Panc1 (cell line): Measurements from ENCODE around the gene NOTCH2. TPM values are rescaled to one million over a fixed set of nuclear protein-coding genes. Genes with fewer than 3 reads are reported as not detected.

ENCODE experiments used
- ATAC-seq: fragments of 200-7000 bp; cut with Tn5 transposase; 2 replicates; pipeline ENCODE4 v1.9.1; 2020; ENCODE audit warnings: mild to moderate bottlenecking, moderate library complexity
- BruUV-seq: library from RNA; stranded (reverse); fragments of 400-500 nt; replicated peaks from 2 replicates; lab custom pipeline; 2021; lab: Mats Ljungman, UMichigan
- CTCF ChIA-PET: fragments of 300-600 bp; sonication (Branson Sonifier 250); formaldehyde crosslinking; loops from one replicate; lab custom pipeline; 2022; ENCODE audit warnings: antibody characterized with exemption; lab: Charles Lee
- POLR2A ChIA-PET: fragments of 300-600 bp; sonication (Branson Sonifier 250); formaldehyde crosslinking; loops from one replicate; lab custom pipeline; 2022; ENCODE audit warnings: antibody characterized with exemption; lab: Charles Lee
- DNase-seq: peaks from one replicate; pipeline ENCODE4 v3.0.0-alpha.2; 2010; ENCODE audit warnings: low read depth, low spot score
- H3K27ac ChIP-seq: 2 replicates; pipeline ENCODE4 v1.5.1; 2011; ENCODE audit warnings: mild to moderate bottlenecking, low read length, inconsistent platforms
- H3K27me3 ChIP-seq: fragments of 200-500 bp; sonication (Bioruptor generic); 2 replicates; pipeline ENCODE4 v1.6.0; 2014; ENCODE audit warnings: low read length, inconsistent platforms; ENCODE audit not compliant: control insufficient read depth, insufficient read depth
- H3K36me3 ChIP-seq: fragments of 200-500 bp; sonication (Bioruptor generic); 2 replicates; pipeline ENCODE4 v1.5.1; 2014; ENCODE audit warnings: inconsistent platforms, mild to moderate bottlenecking, low read length, moderate library complexity; ENCODE audit not compliant: control insufficient read depth, insufficient read depth
- H3K4me1 ChIP-seq: 2 replicates; pipeline ENCODE4 v1.5.1; 2011; ENCODE audit warnings: inconsistent platforms, mild to moderate bottlenecking, low read length, moderate library complexity; ENCODE audit not compliant: control insufficient read depth, insufficient read depth
- H3K4me3 ChIP-seq, 2 experiments: 2 replicates each; pipeline ENCODE4 v1.5.1; 2011 to 2012; ENCODE audit warnings: low read depth in 2 of 2, low read length in 2 of 2, mild to moderate bottlenecking in 2 of 2, inconsistent platforms in 1 of 2, moderate library complexity in 1 of 2
- H3K9me3 ChIP-seq: fragments of 200-500 bp; sonication (Bioruptor generic); 2 replicates; pipeline ENCODE4 v1.5.1; 2014; ENCODE audit warnings: low read depth, mild to moderate bottlenecking, inconsistent platforms, low read length, moderate library complexity; ENCODE audit not compliant: control insufficient read depth, insufficient read depth
- CTCF ChIP-seq: fragments of 450-650 bp; IDR thresholded peaks from 2 replicates; pipeline ENCODE4 v1.5.1; 2017; ENCODE audit warnings: mild to moderate bottlenecking
- POLR2AphosphoS5 ChIP-seq: IDR thresholded peaks from 2 replicates; pipeline ENCODE4 v1.6.1; 2012; ENCODE audit warnings: mild to moderate bottlenecking, low read depth, low read length, moderate library complexity
- REST ChIP-seq, 2 experiments: IDR thresholded peaks; 2 replicates each; pipeline ENCODE4 v1.6.1; 2011 to 2012; ENCODE audit warnings: low read depth in 2 of 2, control low read depth in 1 of 2, low read length in 1 of 2, mild to moderate bottlenecking in 1 of 2, moderate library complexity in 1 of 2; ENCODE audit not compliant: insufficient read depth in 1 of 2
- SIN3A ChIP-seq: IDR thresholded peaks from 2 replicates; pipeline ENCODE4 v1.6.1; 2012; ENCODE audit warnings: low read depth, mild to moderate bottlenecking, low read length, moderate library complexity, borderline replicate concordance; ENCODE audit not compliant: insufficient read depth
- TCF7L2 ChIP-seq: IDR thresholded peaks from 2 replicates; pipeline ENCODE4 v1.6.1; 2011; ENCODE audit warnings: mild to moderate bottlenecking, low read depth, low read length, inconsistent platforms
- in situ Hi-C: cut with HindIII; loops from 2 replicates; pipeline ENCODE4 v1.10.0; 2016; ENCODE audit warnings: low sequenced_read_pairs, low pct_unique_long_range_greater_than_20kb
- intact Hi-C: fragments of 100-400 bp; cut with micrococcal nuclease; formaldehyde crosslinking; loops from one replicate; pipeline ENCODE4 v1.10.0; 2022; ENCODE audit not compliant: unreplicated experiment
- total RNA-seq: library from RNA; stranded (reverse); gene quantifications from one replicate; pipeline ENCODE4 v1.2.1, GENCODE V29; 2021; ENCODE audit not compliant: unreplicated experiment

NOTCH2 gene
- total RNA-seq, 1 experiment from 2014 or later, result 191 TPM

- peaks cover 3% of the 10 kb centered on the region; the same call in 1 of the 2 replicates for H3K9me3 ChIP-seq
- ChIA-PET CTCF (no interaction called here), POLR2A (no interaction called here)
- no peaks in the 10 kb centered on the region for H3K27me3 ChIP-seq
- H3K4me3 ChIP-seq, result no peak overlapping the region
- H3K36me3 ChIP-seq, result peaks cover 21% of the 10 kb centered on the region
- BruUV-seq, result no TSS peak
- ATAC-seq, result no peak
- no peak for DNase-seq
- no peak overlapping the region for H3K27ac ChIP-seq
- TF ChIP-seq CTCF, result no peak
- no peak for TF ChIP-seq SIN3A
- no peak for TF ChIP-seq REST (IDR thresholded peaks at IDR 0.05; ENCODE audit: insufficient read depth in 1 of 2, low read depth in 2 of 2, low read length in 1 of 2)
- TF ChIP-seq TCF7L2, result no peak
- TF ChIP-seq POLR2AphosphoS5, result no peak
- no peaks in the 10 kb centered on the region for H3K4me1 ChIP-seq
- intact Hi-C loops (no loop called here), in situ Hi-C loops (no loop called here)
Measured at GRCh38 chr1:119929643-119930315, 139.7 kb downstream of the NOTCH2 start.

GRCh38 chr1:119926553-119926952 lies 142.9 kb downstream of the NOTCH2 start:
- ChIA-PET POLR2A (no interaction called here), CTCF (no interaction called here)
- BruUV-seq, result no TSS peak
- H3K27ac ChIP-seq, result no peak overlapping the region
- in situ Hi-C loops (no loop called here), intact Hi-C loops (no loop called here)
- no peaks in the 10 kb centered on the region for H3K4me1 ChIP-seq
- H3K4me3 ChIP-seq, result no peak overlapping the region
- no peaks in the 10 kb centered on the region for H3K9me3 ChIP-seq
- DNase-seq, result no peak
- no peak for ATAC-seq
- H3K27me3 ChIP-seq, result no peaks in the 10 kb centered on the region
- no peak for TF ChIP-seq CTCF
- no peak for TF ChIP-seq REST (IDR thresholded peaks at IDR 0.05; ENCODE audit: insufficient read depth in 1 of 2, low read depth in 2 of 2, low read length in 1 of 2)
- TF ChIP-seq TCF7L2, result no peak
- no peak for TF ChIP-seq SIN3A
- TF ChIP-seq POLR2AphosphoS5, result no peak
- peaks cover 38% of the 10 kb centered on the region for H3K36me3 ChIP-seq
